Measurements from ENCODE around the gene MSGN1.

DNA sequence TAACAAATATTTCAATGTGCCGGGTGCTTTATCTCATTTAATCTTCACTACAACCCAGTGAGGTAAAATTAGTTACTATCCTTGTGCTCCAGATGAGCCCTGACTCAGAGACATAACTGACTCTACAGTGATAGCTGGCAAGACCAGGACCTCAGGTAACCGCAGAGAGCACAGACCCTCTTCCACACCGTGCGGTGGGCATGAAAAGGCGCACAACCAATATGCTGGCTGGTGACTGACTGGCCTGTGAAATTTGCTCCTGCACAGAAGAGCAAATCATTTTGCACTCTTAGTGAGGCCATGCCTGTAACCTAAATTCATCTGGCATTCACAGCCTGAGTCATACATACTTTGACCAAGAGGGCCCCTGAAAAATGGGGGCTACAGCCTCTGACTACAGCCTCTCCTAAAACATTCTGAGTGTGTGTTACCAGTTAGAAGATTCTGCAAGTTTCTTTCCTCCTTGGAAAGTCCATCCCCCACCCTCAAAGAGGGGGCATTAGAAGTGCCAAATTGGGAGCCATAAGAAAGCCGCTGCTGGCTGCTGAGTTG is 22.4 kb upstream of the MSGN1 start:
- TF ChIP-seq, protein P1, sequence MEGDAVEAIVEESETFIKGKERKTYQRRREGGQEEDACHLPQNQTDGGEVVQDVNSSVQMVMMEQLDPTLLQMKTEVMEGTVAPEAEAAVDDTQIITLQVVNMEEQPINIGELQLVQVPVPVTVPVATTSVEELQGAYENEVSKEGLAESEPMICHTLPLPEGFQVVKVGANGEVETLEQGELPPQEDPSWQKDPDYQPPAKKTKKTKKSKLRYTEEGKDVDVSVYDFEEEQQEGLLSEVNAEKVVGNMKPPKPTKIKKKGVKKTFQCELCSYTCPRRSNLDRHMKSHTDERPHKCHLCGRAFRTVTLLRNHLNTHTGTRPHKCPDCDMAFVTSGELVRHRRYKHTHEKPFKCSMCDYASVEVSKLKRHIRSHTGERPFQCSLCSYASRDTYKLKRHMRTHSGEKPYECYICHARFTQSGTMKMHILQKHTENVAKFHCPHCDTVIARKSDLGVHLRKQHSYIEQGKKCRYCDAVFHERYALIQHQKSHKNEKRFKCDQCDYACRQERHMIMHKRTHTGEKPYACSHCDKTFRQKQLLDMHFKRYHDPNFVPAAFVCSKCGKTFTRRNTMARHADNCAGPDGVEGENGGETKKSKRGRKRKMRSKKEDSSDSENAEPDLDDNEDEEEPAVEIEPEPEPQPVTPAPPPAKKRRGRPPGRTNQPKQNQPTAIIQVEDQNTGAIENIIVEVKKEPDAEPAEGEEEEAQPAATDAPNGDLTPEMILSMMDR (IDR thresholded peaks at IDR 0.05): no peak
- TF ChIP-seq POLR2A (IDR thresholded peaks at IDR 0.05): no peak

All from testis (tissue), 2 donors.